ENCODE data around the gene MGAT5B. TPM values are rescaled to one million over a fixed set of nuclear protein-coding genes. Genes with fewer than 3 reads are reported as not detected.

MGAT5B gene
- total and polyA plus RNA-seq, 2 experiments from 2014 or later, result 1.6 to 10.0 TPM

GRCh38 chr17:76972046-76972641 is 103.9 kb downstream of the MGAT5B start (continued):
- TF ChIP-seq EZH2phosphoT487 (IDR thresholded peaks at IDR 0.05; ENCODE audit: unreplicated experiment) (no peak), ETS1 (IDR thresholded peaks at IDR 0.05) (no peak)
- TF ChIP-seq, protein P1, sequence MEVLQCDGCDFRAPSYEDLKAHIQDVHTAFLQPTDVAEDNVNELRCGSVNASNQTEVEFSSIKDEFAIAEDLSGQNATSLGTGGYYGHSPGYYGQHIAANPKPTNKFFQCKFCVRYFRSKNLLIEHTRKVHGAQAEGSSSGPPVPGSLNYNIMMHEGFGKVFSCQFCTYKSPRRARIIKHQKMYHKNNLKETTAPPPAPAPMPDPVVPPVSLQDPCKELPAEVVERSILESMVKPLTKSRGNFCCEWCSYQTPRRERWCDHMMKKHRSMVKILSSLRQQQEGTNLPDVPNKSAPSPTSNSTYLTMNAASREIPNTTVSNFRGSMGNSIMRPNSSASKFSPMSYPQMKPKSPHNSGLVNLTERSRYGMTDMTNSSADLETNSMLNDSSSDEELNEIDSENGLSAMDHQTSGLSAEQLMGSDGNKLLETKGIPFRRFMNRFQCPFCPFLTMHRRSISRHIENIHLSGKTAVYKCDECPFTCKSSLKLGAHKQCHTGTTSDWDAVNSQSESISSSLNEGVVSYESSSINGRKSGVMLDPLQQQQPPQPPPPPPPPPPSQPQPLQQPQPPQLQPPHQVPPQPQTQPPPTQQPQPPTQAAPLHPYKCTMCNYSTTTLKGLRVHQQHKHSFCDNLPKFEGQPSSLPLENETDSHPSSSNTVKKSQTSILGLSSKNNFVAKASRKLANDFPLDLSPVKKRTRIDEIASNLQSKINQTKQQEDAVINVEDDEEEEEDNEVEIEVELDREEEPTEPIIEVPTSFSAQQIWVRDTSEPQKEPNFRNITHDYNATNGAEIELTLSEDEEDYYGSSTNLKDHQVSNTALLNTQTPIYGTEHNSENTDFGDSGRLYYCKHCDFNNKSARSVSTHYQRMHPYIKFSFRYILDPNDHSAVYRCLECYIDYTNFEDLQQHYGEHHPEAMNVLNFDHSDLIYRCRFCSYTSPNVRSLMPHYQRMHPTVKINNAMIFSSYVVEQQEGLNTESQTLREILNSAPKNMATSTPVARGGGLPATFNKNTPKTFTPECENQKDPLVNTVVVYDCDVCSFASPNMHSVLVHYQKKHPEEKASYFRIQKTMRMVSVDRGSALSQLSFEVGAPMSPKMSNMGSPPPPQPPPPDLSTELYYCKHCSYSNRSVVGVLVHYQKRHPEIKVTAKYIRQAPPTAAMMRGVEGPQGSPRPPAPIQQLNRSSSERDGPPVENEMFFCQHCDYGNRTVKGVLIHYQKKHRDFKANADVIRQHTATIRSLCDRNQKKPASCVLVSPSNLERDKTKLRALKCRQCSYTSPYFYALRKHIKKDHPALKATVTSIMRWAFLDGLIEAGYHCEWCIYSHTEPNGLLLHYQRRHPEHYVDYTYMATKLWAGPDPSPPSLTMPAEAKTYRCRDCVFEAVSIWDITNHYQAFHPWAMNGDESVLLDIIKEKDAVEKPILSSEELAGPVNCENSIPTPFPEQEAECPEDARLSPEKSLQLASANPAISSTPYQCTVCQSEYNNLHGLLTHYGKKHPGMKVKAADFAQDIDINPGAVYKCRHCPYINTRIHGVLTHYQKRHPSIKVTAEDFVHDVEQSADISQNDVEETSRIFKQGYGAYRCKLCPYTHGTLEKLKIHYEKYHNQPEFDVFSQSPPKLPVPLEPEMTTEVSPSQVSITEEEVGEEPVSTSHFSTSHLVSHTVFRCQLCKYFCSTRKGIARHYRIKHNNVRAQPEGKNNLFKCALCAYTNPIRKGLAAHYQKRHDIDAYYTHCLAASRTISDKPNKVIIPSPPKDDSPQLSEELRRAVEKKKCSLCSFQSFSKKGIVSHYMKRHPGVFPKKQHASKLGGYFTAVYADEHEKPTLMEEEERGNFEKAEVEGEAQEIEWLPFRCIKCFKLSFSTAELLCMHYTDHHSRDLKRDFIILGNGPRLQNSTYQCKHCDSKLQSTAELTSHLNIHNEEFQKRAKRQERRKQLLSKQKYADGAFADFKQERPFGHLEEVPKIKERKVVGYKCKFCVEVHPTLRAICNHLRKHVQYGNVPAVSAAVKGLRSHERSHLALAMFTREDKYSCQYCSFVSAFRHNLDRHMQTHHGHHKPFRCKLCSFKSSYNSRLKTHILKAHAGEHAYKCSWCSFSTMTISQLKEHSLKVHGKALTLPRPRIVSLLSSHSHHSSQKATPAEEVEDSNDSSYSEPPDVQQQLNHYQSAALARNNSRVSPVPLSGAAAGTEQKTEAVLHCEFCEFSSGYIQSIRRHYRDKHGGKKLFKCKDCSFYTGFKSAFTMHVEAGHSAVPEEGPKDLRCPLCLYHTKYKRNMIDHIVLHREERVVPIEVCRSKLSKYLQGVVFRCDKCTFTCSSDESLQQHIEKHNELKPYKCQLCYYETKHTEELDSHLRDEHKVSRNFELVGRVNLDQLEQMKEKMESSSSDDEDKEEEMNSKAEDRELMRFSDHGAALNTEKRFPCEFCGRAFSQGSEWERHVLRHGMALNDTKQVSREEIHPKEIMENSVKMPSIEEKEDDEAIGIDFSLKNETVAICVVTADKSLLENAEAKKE (CRISPR knock-in tag; IDR thresholded peaks at IDR 0.05), result no peak

DNA sequence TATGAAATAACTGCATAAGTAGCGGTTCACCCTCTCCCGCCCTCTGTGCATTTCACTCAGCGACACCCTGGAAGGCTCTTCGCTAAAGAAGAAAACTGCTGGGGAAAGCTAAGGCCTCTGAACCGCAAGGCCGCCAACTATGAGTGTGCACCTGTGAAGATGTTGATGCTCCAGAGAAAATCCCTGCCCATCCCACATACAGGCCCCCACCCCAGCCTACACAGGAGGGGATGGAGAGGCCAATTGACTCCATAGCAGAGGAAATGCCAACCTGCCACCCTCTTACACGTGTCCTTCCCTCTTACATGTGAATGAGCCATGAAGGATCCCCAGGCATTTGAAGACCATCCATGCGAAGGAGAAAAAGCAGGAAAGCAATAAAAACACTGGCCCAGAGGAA is 104.8 kb downstream of the MGAT5B start:
- Mint-ChIP-seq H3K9me3 (peaks cover 29% of the 10 kb centered on the region), H3K4me1 (peaks cover 31% of the 10 kb centered on the region), H3K36me3 (ENCODE audit: low read depth) (peaks cover 6% of the 10 kb centered on the region; the same call in 2 of the 3 replicates), H3K27me3 (ENCODE audit: insufficient read depth, low read depth, poor library complexity) (peaks cover 22% of the 10 kb centered on the region), H3K27ac (no peak overlapping the region), H3K4me3 (no peak overlapping the region)
- Histone ChIP-seq H3K27me3 (ENCODE audit: insufficient read depth) (no peaks in the 10 kb centered on the region), H3K36me3 (ENCODE audit: insufficient read depth) (no peaks in the 10 kb centered on the region), H3K4me3 (no peak overlapping the region), H3K27ac (ENCODE audit: low read depth) (no peak overlapping the region), H4K20me1 (replicated peaks; ENCODE audit: insufficient read depth) (no peaks in the 10 kb centered on the region), H3F3A (replicated peaks; ENCODE audit: low read depth) (peaks cover 6% of the 10 kb centered on the region), H3K4me1 (ENCODE audit: insufficient read depth) (peaks cover 31% of the 10 kb centered on the region), H2AFZ (no peak overlapping the region), H3K79me2 (replicated peaks; ENCODE audit: insufficient read depth) (no peaks in the 10 kb centered on the region), H3K9me2 (ENCODE audit: insufficient read depth) (no peaks in the 10 kb centered on the region; the same call in 1 of the 2 replicates), H3K4me2 (0 out of 2 replicates have a peak overlapping the region, but pooled peaks have one; percentile 20)
- no peak for ATAC-seq
- no peak for DNase-seq (ENCODE audit: low spot score)
- no peak for TF ChIP-seq NANOG (IDR thresholded peaks at IDR 0.05; ENCODE audit: borderline replicate concordance)
- no peak for TF ChIP-seq CREB1 (CRISPR knock-in tag; IDR thresholded peaks at IDR 0.05; ENCODE audit: low read depth)
- no peak for TF ChIP-seq ETS1 (IDR thresholded peaks at IDR 0.05)
- TF ChIP-seq POLR2AphosphoS5 (IDR thresholded peaks at IDR 0.05; ENCODE audit: low read depth), result no peak
- no peak for TF ChIP-seq ZNF114 (CRISPR knock-in tag; IDR thresholded peaks at IDR 0.05)
- no peak for TF ChIP-seq STAT1 (IDR thresholded peaks at IDR 0.05; ENCODE audit: unreplicated experiment)
- no peak for TF ChIP-seq EZH2 (IDR thresholded peaks at IDR 0.05; ENCODE audit: low read depth, unreplicated experiment)
